Right atrium auricular region (tissue), 2 donors: ENCODE data around the gene SLC2A4RG. TPM values are rescaled to one million over a fixed set of nuclear protein-coding genes. Genes with fewer than 3 reads are reported as not detected.

Experiments
- DNase-seq: peaks from one replicate; pipeline ENCODE4 v3.0.0-alpha.2; 2019; ENCODE audit warnings: low spot score
- H3K27ac ChIP-seq, 2 donors: fragments of 200-600 bp; sonication (generic); 1 replicate in 1 of 2; 2 replicates in 1 of 2; pipeline ENCODE4 v1.5.1; 2016 to 2019
- H3K27me3 ChIP-seq, 2 donors: fragments of 200-600 bp; sonication (generic); one replicate each; pipeline versions ENCODE4 v1.5.1 to v1.6.0; 2017 to 2019
- H3K36me3 ChIP-seq: fragments of 200-600 bp; sonication (generic); one replicate; pipeline ENCODE4 v1.5.1; 2016
- H3K4me1 ChIP-seq, 2 donors: fragments of 200-600 bp; sonication (generic); one replicate each; pipeline versions ENCODE4 v1.5.1 to v1.6.0; 2017 to 2019
- H3K4me3 ChIP-seq, 2 donors: fragments of 200-600 bp; sonication (generic); 1 replicate in 1 of 2; 2 replicates in 1 of 2; pipeline ENCODE4 v1.5.1; 2017 to 2019; ENCODE audit warnings: mild to moderate bottlenecking in 1 of 2, moderate library complexity in 1 of 2
- H3K9me3 ChIP-seq, 2 donors: fragments of 200-600 bp; sonication (generic); one replicate each; pipeline ENCODE4 v1.5.1; 2019
- total RNA-seq, 2 donors: library from RNA; depleted of rRNA; stranded (reverse); fragments of >200 nt; gene quantifications; one replicate each; pipeline ENCODE4 v1.1.0, GENCODE V29; 2016
- TF ChIP-seq, protein P1 (sequence below), 2 donors: fragments of 200-600 bp; sonication (generic); IDR thresholded peaks; one replicate each; pipeline ENCODE4 v1.5.1; 2019; ENCODE audit warnings: antibody characterized with exemption in 2 of 2

The SLC2A4RG gene
- total RNA-seq, 2 donors from 2014 or later = 30.1 to 30.7 TPM

DNA sequence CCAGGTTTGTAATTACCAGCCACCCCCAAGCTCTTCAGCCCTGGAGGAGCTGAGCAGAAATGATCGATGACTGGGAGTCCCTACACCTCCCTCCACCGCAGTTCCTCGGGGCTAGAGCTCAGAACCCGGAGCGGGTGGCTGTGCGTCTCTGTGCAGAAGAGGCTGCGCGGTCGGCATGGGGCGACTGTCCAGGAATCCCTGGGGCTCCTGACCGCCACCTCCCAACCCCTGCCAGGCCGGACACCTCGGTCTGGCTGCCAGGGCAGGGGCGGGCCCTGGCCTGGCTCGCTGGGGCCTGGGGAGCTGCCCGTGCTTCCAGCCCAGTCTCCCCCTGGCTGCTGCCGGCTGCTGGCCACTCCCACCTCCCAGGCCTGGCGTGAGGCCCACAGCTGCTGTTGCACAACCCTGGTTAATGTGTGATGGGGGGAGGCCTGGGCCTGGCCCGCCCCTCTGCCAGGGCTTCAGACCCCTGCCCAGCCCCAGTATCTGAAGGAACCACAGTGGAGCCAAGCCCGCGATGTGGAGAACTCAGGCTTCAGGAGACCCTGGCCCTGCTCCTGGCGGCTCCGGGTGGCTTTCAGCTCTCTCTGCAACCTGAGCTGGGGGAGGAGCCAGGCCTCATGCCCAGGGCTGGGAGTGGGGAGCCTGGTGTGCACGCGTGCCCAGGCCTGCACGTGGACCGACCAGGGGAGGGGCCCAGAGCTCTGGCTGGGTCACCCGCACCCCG lies 1.2 kb downstream of the SLC2A4RG start:
- peaks cover 35% of the 10 kb centered on the region for H3K36me3 ChIP-seq
- TF ChIP-seq, protein P1, sequence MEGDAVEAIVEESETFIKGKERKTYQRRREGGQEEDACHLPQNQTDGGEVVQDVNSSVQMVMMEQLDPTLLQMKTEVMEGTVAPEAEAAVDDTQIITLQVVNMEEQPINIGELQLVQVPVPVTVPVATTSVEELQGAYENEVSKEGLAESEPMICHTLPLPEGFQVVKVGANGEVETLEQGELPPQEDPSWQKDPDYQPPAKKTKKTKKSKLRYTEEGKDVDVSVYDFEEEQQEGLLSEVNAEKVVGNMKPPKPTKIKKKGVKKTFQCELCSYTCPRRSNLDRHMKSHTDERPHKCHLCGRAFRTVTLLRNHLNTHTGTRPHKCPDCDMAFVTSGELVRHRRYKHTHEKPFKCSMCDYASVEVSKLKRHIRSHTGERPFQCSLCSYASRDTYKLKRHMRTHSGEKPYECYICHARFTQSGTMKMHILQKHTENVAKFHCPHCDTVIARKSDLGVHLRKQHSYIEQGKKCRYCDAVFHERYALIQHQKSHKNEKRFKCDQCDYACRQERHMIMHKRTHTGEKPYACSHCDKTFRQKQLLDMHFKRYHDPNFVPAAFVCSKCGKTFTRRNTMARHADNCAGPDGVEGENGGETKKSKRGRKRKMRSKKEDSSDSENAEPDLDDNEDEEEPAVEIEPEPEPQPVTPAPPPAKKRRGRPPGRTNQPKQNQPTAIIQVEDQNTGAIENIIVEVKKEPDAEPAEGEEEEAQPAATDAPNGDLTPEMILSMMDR (IDR thresholded peaks at IDR 0.05) = peak in 1 of 2 donors; percentile 66
- H3K27ac ChIP-seq = peak overlapping the region; percentile 94
- no peaks in the 10 kb centered on the region for H3K27me3 ChIP-seq
- H3K9me3 ChIP-seq = no peaks in the 10 kb centered on the region
- peaks cover 0 to 40% of the 10 kb centered on the region in 2 donors for H3K4me1 ChIP-seq
- peak; percentile 95 for DNase-seq
- peak overlapping the region; percentile 70 to 74 for H3K4me3 ChIP-seq

DNA sequence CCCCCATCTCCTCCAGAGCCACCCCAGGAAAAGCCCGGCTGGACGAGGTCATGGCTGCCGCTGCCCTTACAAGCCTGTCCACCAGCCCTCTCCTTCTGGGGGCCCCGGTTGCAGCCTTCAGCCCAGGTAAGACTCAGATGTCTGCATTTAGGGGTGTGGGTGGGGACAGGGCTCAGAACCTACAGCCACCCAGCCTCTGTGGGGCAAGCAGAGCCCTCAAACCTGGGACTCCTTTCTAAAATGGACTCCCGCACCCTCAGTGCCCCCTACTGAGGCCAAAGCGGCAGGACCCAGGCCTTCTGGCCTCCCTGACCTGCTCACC lies 1.7 kb downstream of the SLC2A4RG start:
- DNase-seq = no peak
- TF ChIP-seq, protein P1 (IDR thresholded peaks at IDR 0.05) = no peak
- Histone ChIP-seq H3K27me3 (no peaks in the 10 kb centered on the region), H3K4me3 (peak overlapping the region; percentile 70 to 74), H3K36me3 (peaks cover 38% of the 10 kb centered on the region), H3K27ac (peak overlapping the region; percentile 94), H3K4me1 (peaks cover 0 to 40% of the 10 kb centered on the region in 2 donors), H3K9me3 (no peaks in the 10 kb centered on the region)

DNA sequence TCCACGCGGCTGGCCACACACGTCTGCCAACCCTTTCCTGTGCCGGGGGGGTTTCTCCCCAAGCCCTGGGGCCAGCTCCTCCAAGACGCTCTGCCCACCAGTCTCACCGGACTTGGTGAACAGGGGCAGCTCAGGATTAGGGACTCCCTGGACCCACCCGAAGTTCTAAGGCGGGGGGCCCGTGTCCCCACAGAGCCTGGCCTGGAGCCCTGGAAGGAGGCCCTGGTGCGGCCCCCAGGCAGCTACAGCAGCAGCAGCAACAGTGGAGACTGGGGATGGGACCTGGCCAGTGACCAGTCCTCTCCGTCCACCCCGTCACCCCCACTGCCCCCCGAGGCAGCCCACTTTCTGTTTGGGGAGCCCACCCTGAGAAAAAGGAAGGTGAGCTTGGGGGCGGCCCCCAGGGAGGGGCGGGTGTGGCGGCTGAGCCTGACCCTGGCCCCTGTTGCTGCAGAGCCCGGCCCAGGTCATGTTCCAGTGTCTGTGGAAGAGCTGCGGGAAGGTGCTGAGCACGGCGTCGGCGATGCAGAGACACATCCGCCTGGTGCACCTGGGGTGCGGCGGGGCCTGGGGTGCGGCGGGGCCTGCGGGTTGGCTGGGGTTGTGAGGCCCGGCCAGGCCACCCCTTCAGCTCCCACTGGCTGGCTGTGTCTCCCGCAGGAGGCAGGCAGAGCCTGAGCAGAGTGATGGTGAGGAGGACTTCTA lies 2.3 kb downstream of the SLC2A4RG start:
- Histone ChIP-seq H3K9me3 (no peaks in the 10 kb centered on the region), H3K27me3 (no peaks in the 10 kb centered on the region), H3K36me3 (peaks cover 43% of the 10 kb centered on the region), H3K4me1 (peaks cover 0 to 40% of the 10 kb centered on the region in 2 donors), H3K4me3 (peak overlapping the region in 1 of 2 donors; percentile 74), H3K27ac (peak overlapping the region; percentile 94)
- DNase-seq = no peak
- TF ChIP-seq, protein P1 (IDR thresholded peaks at IDR 0.05) = no peak

DNA sequence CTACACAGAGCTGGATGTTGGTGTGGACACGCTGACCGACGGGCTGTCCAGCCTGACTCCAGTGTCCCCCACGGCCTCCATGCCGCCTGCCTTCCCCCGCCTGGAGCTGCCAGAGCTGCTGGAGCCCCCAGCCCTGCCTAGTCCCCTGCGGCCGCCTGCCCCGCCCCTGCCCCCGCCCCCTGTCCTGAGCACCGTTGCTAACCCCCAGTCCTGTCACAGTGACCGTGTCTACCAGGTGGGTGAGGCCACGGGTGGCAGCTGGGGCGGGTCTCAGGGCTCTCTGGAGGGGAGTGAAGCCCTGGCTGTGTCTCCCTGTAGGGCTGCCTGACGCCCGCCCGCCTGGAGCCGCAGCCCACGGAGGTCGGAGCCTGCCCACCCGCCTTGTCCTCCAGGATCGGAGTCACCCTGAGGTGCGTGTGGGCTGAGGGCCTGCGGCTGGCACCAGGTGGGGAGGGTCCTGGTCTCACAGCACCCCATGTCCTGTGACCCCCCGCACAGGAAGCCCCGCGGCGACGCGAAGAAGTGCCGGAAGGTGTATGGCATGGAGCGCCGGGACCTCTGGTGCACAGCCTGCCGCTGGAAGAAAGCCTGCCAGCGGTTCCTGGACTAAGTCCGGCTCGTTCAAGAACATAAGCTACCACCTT lies 2.9 kb downstream of the SLC2A4RG start:
- H3K9me3 ChIP-seq = no peaks in the 10 kb centered on the region
- no peak overlapping the region for H3K27ac ChIP-seq
- H3K36me3 ChIP-seq = peaks cover 44% of the 10 kb centered on the region
- peaks cover 0 to 36% of the 10 kb centered on the region in 2 donors for H3K4me1 ChIP-seq
- DNase-seq = no peak
- no peaks in the 10 kb centered on the region for H3K27me3 ChIP-seq
- TF ChIP-seq, protein P1 (IDR thresholded peaks at IDR 0.05) = no peak
- no peak overlapping the region for H3K4me3 ChIP-seq

DNA sequence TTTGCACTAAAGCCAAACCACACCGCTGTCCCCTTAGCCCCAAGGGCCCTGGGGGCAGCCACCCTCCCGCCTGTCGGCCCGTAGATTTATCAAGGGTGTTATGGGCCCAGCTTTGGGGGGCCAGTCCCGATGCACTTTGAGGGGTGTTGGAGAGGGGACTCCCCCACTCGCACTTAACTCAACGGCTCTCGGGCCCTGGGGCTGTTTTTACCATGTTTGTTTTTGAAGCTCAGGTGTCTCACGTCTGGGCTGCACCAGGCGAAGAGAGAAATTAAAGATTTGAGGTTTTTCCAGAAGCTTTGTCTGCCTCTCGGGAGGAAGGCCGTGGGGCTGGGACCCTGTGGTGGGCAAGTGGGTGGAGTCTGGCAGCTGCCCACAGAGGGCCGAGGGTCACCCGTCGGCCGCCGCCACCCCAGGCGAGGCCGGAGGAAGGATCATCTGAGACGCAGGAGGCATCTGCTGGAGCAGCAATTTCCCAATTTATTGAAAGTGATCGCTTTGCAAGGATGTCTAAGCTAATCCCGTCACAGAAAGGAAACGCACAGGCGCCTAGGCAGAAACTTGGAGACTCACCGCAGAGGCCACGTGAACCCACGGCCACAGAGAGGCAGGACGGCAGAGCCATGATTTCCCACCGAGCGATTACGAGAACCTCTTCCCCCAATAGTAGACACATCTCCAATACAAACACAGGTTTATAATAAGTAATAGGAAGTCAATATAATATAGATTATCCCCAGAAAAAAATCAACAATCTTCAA lies 3.8 kb downstream of the SLC2A4RG start:
- no peaks in the 10 kb centered on the region for H3K9me3 ChIP-seq
- DNase-seq = no peak
- H3K36me3 ChIP-seq = peaks cover 44% of the 10 kb centered on the region
- H3K27ac ChIP-seq = no peak overlapping the region
- TF ChIP-seq, protein P1 (IDR thresholded peaks at IDR 0.05) = no peak
- no peak overlapping the region for H3K4me3 ChIP-seq
- H3K4me1 ChIP-seq = peaks cover 0 to 27% of the 10 kb centered on the region in 2 donors
- H3K27me3 ChIP-seq = no peaks in the 10 kb centered on the region
